Stimulated activated CD4-positive, alpha-beta T cell treated with anti-CD3 and anti-CD28 coated beads, Interleukin-12 subunit alpha, Interleukin-12 subunit beta, amount 100 ng/mL, for 48 hours (primary cell): ENCODE results near the gene QPRT.
"Not testable (repeated sequence)": the region's sequence is repeated elsewhere in the genome, so short reads cannot be mapped to it uniquely, and the experiment has no call there.

Source experiments
- DNase-seq, 3 donors: peaks; one replicate each; pipeline ENCODE4 v3.0.0-alpha.2; 2020; ENCODE audit warnings: low read depth in 2 of 3, low spot score in 1 of 3

Gene QPRT

DNA sequence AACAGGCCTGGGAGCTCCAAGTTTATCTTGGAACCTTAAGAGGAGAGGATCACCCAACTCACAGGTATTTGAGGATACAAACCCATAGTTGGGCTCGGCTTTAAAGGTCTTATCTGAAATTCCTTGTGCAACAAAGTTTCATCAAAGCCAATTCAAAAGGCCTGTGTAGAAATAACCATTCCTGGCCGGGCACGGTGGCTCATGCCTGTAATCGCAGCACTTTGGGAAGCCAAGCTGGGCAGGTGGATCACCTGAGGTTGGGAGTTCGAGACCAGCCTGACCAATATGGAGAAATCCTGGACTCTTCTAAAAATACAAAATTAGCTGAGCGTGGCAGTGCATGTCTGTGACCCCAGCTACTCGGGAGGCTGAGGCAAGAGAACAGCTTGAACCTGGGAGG lies 38.1 kb downstream of the QPRT start:
- DNase-seq: no peak

- no peak for DNase-seq
Measured at GRCh38 chr16:29719063-29719462, 40.1 kb downstream of the QPRT start.

DNA sequence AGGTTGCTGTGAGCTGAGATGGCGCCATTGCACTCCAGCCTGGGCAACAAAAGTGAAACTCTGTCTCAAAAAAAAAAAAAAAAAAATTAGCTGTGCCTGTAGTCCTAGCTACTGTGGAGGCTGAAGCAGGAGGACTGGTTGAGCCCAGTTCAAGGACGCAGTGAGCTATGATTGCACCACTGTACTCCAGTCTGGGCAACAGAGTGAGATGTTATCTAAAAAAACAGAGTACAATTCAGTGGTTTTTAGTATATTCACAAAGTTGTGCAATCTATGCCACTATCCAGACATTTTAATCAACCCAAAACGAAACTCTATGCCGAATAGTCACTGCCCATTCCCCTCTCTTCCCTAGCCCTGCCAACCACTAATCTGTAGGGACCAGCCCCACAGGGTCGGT lies 41.7 kb downstream of the QPRT start:
- no peak for DNase-seq

DNA sequence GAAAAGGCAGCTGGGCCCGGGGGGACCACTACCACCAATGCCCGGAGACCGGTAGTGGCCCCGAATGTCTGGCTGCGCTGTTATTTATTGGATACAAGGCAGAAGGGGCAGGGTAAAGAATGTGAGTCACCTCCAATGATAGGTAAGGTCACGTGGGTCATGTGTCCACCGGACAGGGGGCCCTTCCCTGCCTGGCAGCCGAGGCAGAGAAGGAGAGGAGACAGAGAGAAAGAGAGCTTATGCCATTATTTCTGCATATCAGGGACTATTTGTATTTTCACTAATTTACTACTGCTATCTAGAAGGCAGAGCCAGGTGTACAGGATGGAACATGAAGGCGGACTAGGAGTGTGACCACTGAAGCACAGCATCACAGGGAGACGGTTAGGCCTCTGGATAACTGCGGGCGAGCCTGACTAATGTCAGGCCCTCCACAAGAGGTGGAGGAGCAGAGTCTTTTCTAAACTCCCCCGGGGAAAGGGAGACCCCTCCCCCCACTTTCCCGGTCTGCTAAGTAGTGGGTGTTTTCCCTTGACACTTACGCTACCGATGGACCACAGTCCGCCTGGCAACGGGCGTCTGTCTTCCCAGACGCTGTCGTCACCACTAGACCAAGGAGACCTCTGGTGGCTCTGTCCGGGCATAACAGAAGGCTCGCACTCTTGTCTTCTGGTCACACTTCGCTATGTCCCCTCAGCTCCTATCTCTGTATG lies 42.3 kb downstream of the QPRT start:
- peak in 1 of 3 donors; percentile 35 for DNase-seq

GRCh38 chr16:29726845-29727377 lies 47.9 kb downstream of the QPRT start:
- DNase-seq: no peak

DNA sequence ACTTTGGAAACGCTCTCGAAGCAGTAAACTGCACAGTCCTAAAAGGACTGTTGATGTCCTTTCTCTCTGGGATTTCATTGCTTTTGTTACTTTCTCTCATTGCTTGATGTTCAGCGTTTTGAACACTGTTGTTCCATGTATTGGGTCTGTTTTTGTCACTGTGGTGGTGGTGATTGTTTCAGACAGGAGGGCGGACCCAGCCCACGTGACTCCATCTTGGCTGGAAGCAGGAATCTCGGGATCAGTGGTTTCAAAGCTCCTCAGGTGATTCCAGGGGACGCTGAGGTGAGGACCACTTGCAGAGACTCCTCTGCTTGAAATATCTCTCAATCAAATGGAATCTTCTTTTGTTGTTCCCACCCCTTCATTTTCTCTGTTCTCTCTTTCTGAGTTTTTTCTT lies 48.5 kb downstream of the QPRT start:
- DNase-seq: no peak

GRCh38 chr16:29729116-29729521 lies 50.1 kb downstream of the QPRT start:
- DNase-seq: no peak

DNA sequence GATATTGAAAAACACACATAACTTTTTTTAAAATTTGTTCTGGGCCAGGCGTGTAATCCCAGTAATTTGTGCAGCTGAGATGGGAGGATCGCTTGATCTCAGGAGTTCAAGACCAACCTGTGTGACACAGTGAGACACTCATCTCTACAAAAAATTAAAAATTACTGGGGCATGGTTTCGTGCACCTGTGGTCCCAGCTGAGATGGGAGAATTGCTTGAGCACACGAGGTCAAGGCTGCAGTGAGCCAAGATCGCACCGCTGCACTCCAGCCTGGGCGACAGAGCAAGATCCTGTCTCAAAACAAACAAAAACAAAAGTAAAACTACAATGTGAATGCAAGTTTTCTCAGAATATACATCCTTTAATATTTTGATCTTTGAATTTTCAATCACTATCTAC lies 51.7 kb downstream of the QPRT start:
- DNase-seq: no peak

GRCh38 chr16:29731768-29732601 lies 53.0 kb downstream of the QPRT start:
- DNase-seq: peak; percentile 73 to 82 (median 74)

DNA sequence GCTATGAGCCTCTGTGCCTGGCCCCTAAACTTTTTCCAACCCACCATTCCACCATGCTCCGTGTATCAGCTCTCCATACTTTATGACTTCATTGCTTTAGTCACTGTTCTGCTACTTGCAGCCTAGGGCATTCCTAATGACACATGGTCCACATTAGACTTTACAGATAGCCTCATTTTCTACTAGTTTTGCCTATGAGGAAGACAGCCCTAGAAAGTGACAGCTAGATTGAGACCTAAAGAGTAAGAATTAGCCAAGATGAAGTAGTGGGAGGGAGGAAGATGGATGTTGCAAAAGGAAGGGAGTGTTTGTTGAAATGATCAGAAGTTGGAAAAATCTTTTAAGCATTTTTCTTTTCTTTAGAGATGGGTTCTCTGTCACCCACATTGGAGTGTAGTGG lies 55.8 kb downstream of the QPRT start:
- no peak for DNase-seq

- no peak for DNase-seq
Measured at GRCh38 chr16:29736112-29736511, 57.1 kb downstream of the QPRT start.

GRCh38 chr16:29736764-29737163 lies 57.8 kb downstream of the QPRT start:
- DNase-seq: no peak

DNA sequence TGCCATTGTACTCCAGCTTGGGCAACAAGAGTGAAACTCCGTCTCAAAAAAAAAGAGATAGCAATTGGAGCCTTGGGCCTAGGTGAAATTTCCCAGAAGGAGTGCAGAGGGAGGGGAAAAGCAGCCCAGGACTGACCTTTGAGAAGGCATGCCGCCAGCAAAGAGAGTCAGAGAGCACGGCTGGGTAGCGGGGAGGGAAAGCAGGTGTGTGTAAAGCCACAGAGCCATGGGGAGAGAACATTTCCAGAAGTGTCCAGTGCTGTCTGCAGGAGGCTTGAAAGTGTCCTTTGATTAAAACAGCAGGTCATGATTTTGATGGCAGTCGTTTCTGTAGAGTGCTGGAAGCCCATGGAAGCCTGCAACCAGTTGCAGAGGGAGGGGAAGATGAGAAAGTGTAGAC lies 58.7 kb downstream of the QPRT start:
- DNase-seq: no peak

DNA sequence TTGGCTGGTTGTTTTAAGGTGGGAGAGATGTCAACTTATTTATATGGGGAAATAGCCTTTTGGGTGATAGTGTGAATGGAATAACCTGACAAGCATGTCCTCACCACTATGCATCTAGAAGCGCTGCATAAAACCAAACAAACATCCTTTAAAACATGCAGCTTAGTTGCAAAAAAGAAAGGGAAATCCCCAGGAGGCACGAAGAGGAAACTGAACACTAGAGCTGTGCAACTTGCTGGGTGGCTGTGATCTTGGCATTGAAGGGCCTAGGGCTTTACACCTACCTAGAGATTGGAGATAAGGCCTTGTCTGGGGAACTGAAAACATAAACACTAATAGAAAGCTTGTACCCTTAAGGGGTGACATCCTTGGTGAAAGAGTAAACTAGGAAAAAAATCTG lies 59.5 kb downstream of the QPRT start:
- DNase-seq: peak in 1 of 3 donors; percentile 30

DNA sequence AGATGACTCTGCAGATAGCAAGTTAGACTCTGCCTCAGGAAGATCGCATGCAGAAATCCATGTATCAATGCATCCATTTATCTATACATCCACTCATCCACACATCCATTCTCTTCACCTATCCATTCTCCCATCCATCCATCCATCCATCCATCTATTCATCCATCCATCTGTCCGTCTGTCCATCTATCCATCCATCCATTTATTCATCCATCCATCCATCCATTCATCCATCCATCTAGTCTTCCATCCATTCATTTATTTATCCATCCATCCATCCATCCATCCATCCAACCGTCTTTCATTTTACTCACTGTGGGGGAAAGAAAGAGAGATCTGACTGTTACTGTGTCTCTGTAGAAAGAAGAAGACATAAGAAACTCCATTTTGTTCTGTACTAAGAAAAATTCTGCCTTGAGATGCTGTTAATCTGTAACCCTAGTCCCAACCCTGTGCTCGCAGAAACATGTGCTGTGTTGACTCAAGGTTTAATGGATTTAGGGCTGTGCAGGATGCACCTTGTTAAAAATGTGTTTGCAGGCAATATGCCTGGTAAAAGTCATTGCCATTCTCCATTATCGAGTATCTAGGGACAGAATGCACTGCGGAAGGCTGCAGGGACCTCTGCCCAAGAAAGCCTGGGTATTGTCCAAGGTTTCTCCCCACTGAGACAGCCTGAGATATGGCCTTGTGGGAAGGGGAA lies 61.1 kb downstream of the QPRT start:
- DNase-seq: not testable (repeated sequence)

DNA sequence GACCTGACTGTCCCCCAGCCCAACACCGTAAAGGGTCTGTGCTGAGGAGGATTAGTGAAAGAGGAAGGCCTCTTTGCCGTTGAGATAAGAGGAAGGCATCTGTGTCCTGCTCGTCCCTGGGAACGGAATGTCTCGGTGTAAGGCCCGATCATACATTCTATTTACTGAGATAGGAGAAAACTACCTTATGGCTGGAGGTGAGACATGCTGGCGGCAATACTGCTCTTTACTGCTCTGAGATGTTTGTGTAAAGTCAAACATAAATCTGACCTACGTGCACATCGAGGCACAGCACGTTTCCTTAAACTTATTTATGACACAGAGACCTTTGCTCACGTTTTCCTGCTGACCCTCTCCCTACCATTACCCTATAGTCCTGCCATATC lies 61.6 kb downstream of the QPRT start:
- not testable (repeated sequence) for DNase-seq

GRCh38 chr16:29742683-29743275 lies 63.8 kb downstream of the QPRT start:
- DNase-seq: no peak

DNA sequence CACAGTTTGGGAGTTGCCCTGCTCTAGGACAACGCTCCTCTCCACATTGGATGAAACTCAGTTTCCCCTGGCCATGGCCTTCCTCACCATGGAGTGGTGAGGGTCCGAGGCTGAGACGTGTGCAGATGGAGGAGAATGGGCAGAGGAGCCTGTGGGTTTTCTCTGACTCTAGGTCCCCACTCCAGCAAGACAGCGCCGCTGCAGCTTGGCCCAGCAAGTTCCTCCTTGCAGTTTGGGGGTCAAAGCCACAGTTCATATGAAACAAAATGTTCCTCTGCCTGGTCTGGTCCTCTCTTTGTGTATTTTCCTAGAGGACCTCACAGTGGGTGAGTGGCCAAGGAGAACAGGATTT lies 64.5 kb downstream of the QPRT start:
- DNase-seq: no peak

- no peak for DNase-seq
Measured at GRCh38 chr16:29743827-29744531, 65.0 kb downstream of the QPRT start.

- DNase-seq: no peak
Measured at GRCh38 chr16:29744541-29745101, 65.6 kb downstream of the QPRT start.
